ENCODE measurements around the gene GPX2. TPM values are rescaled to one million over a fixed set of nuclear protein-coding genes. Genes with fewer than 3 reads are reported as not detected.

GPX2 gene
- total RNA-seq, 2 experiments from 2014 or later: not detected

DNA sequence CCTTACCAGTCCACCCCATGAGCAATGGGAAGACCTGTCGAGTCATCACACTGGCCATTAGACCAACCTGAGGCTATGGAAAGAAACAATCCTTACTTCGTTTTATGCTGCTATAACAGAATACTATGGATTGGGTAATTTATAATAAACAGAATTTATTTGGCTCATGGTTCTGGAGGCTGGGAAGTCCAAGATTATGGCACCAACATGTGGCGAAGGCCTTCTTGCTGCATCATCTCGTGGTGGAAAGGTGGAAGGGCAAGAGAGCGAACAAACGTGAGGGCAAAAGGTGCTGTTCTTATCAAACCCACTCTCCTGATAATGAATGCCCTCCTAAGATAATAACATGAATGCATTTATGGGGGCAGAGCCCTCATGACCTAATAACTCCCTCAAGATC is 53.2 kb downstream of the GPX2 start:
- Histone ChIP-seq H4K20me1 (ENCODE audit: insufficient read depth, low read length) (no peaks in the 10 kb centered on the region), H3K27ac (ENCODE audit: low read depth, low read length, poor library complexity, severe bottlenecking) (no peak overlapping the region), H3K9me2 (ENCODE audit: insufficient read depth, low read length) (no peaks in the 10 kb centered on the region), H3K9me3 (ENCODE audit: low read length) (no peaks in the 10 kb centered on the region), H2AFZ (ENCODE audit: low read length) (no peak overlapping the region), H3K79me2 (ENCODE audit: insufficient read depth, low read depth, low read length) (no peaks in the 10 kb centered on the region), H3K4me3 (ENCODE audit: low read depth, low read length, poor library complexity, severe bottlenecking) (no peak overlapping the region), H3K4me1 (ENCODE audit: insufficient read depth, low read length, poor library complexity, severe bottlenecking) (no peaks in the 10 kb centered on the region), H3K36me3 (ENCODE audit: insufficient read depth, low read length) (no peaks in the 10 kb centered on the region), H3K4me2 (ENCODE audit: low read length) (no peak overlapping the region)
- intact Hi-C loops (cut with micrococcal nuclease; ENCODE audit: unreplicated experiment): no loop called here
- ChIA-PET CTCF (ENCODE audit: unreplicated experiment) (interaction anchor here (0.6 kb wide), 1 partner anchor 95 kb away, joined by 3 read pairs; no protein-coding TSS in a partner anchor), POLR2A (interaction anchor here (0.6 kb wide), 2 partner anchors 11 to 12 kb away, joined by 3 to 7 read pairs; no protein-coding TSS in a partner anchor)
- no TSS peak for BruUV-seq (replicated peaks)
- no peak for DNase-seq (ENCODE audit: low spot score)
- TF ChIP-seq, protein P1, sequence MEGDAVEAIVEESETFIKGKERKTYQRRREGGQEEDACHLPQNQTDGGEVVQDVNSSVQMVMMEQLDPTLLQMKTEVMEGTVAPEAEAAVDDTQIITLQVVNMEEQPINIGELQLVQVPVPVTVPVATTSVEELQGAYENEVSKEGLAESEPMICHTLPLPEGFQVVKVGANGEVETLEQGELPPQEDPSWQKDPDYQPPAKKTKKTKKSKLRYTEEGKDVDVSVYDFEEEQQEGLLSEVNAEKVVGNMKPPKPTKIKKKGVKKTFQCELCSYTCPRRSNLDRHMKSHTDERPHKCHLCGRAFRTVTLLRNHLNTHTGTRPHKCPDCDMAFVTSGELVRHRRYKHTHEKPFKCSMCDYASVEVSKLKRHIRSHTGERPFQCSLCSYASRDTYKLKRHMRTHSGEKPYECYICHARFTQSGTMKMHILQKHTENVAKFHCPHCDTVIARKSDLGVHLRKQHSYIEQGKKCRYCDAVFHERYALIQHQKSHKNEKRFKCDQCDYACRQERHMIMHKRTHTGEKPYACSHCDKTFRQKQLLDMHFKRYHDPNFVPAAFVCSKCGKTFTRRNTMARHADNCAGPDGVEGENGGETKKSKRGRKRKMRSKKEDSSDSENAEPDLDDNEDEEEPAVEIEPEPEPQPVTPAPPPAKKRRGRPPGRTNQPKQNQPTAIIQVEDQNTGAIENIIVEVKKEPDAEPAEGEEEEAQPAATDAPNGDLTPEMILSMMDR (conservative IDR thresholded peaks at IDR 0.05; ENCODE audit: low read length): no peak
- TF ChIP-seq EZH2phosphoT487 (IDR thresholded peaks at IDR 0.05; ENCODE audit: borderline replicate concordance, low read depth, low read length): no peak

Small RNAs within 50 kb of the gene (small RNA-seq; reads per million reads assigned to genes)
- gene RPPH1-2P: not detected

Other genes starting within 250 kb of the GPX2 start
- not detected in 2 replicates for gene PLEKHG3, start 238.3 kb downstream of the GPX2 start, total RNA-seq (2014; rRNA removed; shearing (Covaris generic))
- gene PLEKHG3, start 238.3 kb downstream of the GPX2 start, total RNA-seq (2022): not detected in 2 replicates
- gene SPTB, start 62.8 kb downstream of the GPX2 start, total RNA-seq (2014; rRNA removed; shearing (Covaris generic)): not detected in 2 replicates
- gene SPTB, start 62.8 kb downstream of the GPX2 start, total RNA-seq (2022): not detected in 2 replicates
- 33.0 and 34.0 TPM in 2 replicates for gene CHURC1, start 28.3 kb downstream of the GPX2 start, total RNA-seq (2014; rRNA removed; shearing (Covaris generic))
- 54.6 and 72.5 TPM in 2 replicates for gene CHURC1, start 28.3 kb downstream of the GPX2 start, total RNA-seq (2022)
- gene RAB15, start 29.6 kb upstream of the GPX2 start, total RNA-seq (2014; rRNA removed; shearing (Covaris generic)): 0.38 and 1.2 TPM in 2 replicates
- gene RAB15, start 29.6 kb upstream of the GPX2 start, total RNA-seq (2022): not detected in 2 replicates
- gene FNTB, start 44.1 kb upstream of the GPX2 start, total RNA-seq (2014; rRNA removed; shearing (Covaris generic)): 6.3 and 9.2 TPM in 2 replicates
- gene FNTB, start 44.1 kb upstream of the GPX2 start, total RNA-seq (2022): 12.0 and 18.0 TPM in 2 replicates
- gene MAX, start 159.8 kb upstream of the GPX2 start, total RNA-seq (2014; rRNA removed; shearing (Covaris generic)): 49.1 and 58.3 TPM in 2 replicates
- 91.2 and 94.1 TPM in 2 replicates for gene MAX, start 159.8 kb upstream of the GPX2 start, total RNA-seq (2022)